Naive thymus-derived CD8-positive, alpha-beta T cell (primary cell): ENCODE results near the gene CD96. TPM values are rescaled to one million over a fixed set of nuclear protein-coding genes. Genes with fewer than 3 reads are reported as not detected.
"Not testable (repeated sequence)": the region's sequence is repeated elsewhere in the genome, so short reads cannot be mapped to it uniquely, and the experiment has no call there.

ENCODE experiments used
- ATAC-seq, 2 donors: fragments of 150-1000 bp; cut with Tn5 transposase in 1 of 2; sonication (Bioruptor Pico), chemical (Tn5 transposase) in 1 of 2; 1 replicate in 1 of 2; 2 replicates in 1 of 2; pipeline ENCODE4 v1.10.0; 2021; ENCODE audit warnings: mild to moderate bottlenecking in 2 of 2, moderate library complexity in 2 of 2
- POLR2A ChIA-PET: fragments of 350-600 bp; sonication (Branson Sonifier 250); formaldehyde crosslinking; loops from one replicate; lab custom pipeline; 2021; ENCODE audit warnings: antibody characterized with exemption; lab: Charles Lee
- DNase-seq, 10 donors: peaks; one replicate each; pipeline versions ENCODE4 v3.0.0 to v3.0.0-alpha.2; 2020 to 2022
- H3K27ac Mint-ChIP-seq, 10 donors: one replicate each; pipeline ENCODE4 v1.8.0; 2020 to 2022; ENCODE audit warnings: mild to moderate bottlenecking in 10 of 10, mixed read lengths in 10 of 10, moderate library complexity in 4 of 10, inconsistent platforms in 1 of 10
- H3K27me3 Mint-ChIP-seq, 5 donors: one replicate each; pipeline ENCODE4 v1.8.0; 2021 to 2022; ENCODE audit warnings: mixed read lengths in 5 of 5
- H3K36me3 Mint-ChIP-seq, 3 donors: one replicate each; pipeline ENCODE4 v1.8.0; 2020 to 2022; ENCODE audit warnings: mixed read lengths in 3 of 3, mild to moderate bottlenecking in 2 of 3, inconsistent platforms in 1 of 3
- H3K4me1 Mint-ChIP-seq, 4 donors: one replicate each; pipeline ENCODE4 v1.8.0; 2021 to 2022; ENCODE audit warnings: mixed read lengths in 4 of 4
- H3K4me3 Mint-ChIP-seq, 10 donors: one replicate each; pipeline ENCODE4 v1.8.0; 2020 to 2022; ENCODE audit warnings: mild to moderate bottlenecking in 10 of 10, mixed read lengths in 10 of 10, moderate library complexity in 6 of 10, inconsistent platforms in 1 of 10
- H3K9me3 Mint-ChIP-seq, 9 donors: one replicate each; pipeline ENCODE4 v1.8.0; 2020 to 2022; ENCODE audit warnings: mixed read lengths in 9 of 9, mild to moderate bottlenecking in 3 of 9, inconsistent platforms in 1 of 9, moderate library complexity in 1 of 9
- polyA plus RNA-seq, 3 donors: library from polyadenylated mRNA; unstranded; fragments of 300-500 nt; fragmentation: Illumina TruSeq; gene quantifications; one replicate each; pipeline ENCODE4 v1.2.3, GENCODE V29; 2021
- total RNA-seq, 8 experiments: library from RNA in 2 of 8; stranded (reverse) in 2 of 8; gene quantifications; one replicate each; pipeline ENCODE4 v1.2.3 and lab custom pipeline; 2021 to 2026

Gene CD96
- total and polyA plus RNA-seq, 5 experiments from 2014 or later, result 258 to 330 (median 291) TPM

DNA sequence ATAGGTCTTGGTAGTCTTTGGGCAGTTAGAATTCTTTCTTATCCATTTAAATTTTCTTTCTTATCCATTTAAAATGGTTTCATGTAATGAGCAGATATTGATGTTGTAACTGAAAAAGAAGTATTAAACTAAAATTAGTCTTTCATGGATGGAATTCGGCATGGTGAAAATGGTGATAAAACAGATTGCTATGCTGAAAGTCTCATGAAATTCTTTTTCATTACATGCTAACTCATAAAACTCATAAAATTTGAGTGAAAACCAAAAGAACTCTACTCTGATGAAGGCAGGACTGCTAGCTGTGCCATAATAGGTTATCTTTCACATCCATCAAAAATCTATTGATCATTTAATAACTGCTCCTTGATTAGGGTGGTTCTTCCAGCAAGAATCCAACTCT is 3.9 kb upstream of the CD96 start:
- peaks cover 28 to 59% (median 55%) of the 10 kb centered on the region in 4 donors for H3K4me1 Mint-ChIP-seq
- H3K27ac Mint-ChIP-seq, result peak overlapping the region in 7 of 10 donors; percentile 45 to 99 (median 95)
- ATAC-seq, result no peak
- H3K27me3 Mint-ChIP-seq, result no peaks in the 10 kb centered on the region
- no peak for DNase-seq
- peak overlapping the region in 4 of 10 donors; percentile 73 to 85 (median 78) for H3K4me3 Mint-ChIP-seq
- POLR2A ChIA-PET, result no interaction called here
- H3K36me3 Mint-ChIP-seq, result no peaks in the 10 kb centered on the region
- H3K9me3 Mint-ChIP-seq, result no peaks in the 10 kb centered on the region

DNA sequence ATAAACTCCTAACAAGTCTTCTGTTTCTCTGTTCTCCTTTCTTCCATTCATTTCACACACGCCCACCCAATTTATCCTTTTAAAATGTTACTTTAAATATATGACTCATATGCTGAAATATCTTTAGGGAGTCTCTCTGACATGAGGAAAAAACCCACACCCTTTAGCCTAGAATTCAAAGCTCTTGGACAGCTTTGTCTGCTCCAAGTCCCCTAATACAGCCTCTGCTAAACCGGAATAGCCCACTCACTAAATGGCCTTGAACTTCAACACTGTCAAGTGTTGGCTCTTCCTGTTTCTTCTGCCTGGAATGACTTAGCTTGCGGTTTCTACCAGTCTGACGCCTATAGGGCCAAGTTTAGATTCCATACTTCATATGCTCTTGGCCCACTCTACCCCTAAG is 3.3 kb upstream of the CD96 start:
- no peaks in the 10 kb centered on the region for H3K27me3 Mint-ChIP-seq

DNA sequence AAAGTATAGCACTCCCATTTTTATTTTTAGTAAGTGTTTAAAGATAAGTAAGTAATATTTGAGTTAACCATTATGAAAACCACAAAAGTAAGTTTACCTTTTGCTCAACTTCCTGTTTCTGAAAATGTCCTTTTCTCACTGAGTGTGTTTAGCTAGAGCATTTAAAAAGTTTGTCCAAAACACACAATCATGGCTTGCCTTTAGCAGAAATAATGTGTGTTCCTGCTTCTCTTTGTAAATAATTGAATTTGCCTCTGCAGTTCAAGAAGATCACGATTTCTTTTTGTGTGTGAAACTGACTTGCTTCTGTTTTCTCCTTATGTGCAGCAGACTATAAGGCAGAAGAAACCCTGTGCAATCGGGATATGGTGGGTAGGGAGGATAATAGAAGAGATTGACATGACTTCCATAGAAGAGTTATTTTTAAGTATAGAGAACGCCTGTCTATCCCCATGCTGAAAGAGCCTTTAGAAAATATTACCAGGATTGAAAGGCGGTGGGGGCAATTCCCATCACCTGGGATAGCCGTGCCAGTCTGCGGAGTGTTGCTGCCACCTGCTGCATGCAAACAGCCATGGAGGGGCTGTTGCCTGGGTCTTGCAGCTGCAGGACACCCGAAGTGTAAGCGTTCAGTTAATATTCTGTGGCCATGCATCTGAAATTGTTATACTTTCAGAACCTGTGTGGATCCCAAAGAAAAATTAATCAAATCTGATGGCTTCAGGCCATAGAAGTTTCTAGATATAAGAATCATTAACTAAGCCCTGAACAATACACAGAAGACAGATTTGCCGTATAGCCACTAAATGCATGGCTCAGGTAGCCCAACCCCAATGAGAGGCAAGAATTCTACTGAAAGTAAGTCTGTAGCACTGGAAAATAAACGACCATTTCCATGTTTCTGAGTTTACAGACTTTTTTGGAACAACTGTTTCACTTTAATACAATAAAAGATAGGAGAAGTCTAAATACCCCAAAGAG is 2.4 kb upstream of the CD96 start:
- Mint-ChIP-seq H3K4me3 (peak overlapping the region; percentile 71 to 90 (median 82)), H3K36me3 (peaks cover 0 to 4% (median 0%) of the 10 kb centered on the region in 3 donors), H3K27me3 (no peaks in the 10 kb centered on the region), H3K27ac (peak overlapping the region in 7 of 10 donors; percentile 85 to 99 (median 95)), H3K4me1 (peaks cover 30 to 69% (median 62%) of the 10 kb centered on the region in 4 donors), H3K9me3 (no peaks in the 10 kb centered on the region)
- DNase-seq (peak; percentile 41 to 80 (median 62)), ATAC-seq (peak; percentile 47)
- POLR2A ChIA-PET, result interaction anchor here (0.6 kb wide), 1 partner anchor 26 kb away, joined by 3 read pairs; no protein-coding TSS in a partner anchor

More for the DNA sequence above, 3.3 kb upstream of the CD96 start:
- Mint-ChIP-seq H3K36me3 (no peaks in the 10 kb centered on the region), H3K27ac (peak overlapping the region in 7 of 10 donors; percentile 85 to 99 (median 95)), H3K4me3 (peak overlapping the region; percentile 26 to 90 (median 82)), H3K4me1 (peaks cover 28 to 61% (median 57%) of the 10 kb centered on the region in 4 donors), H3K9me3 (no peaks in the 10 kb centered on the region)
- POLR2A ChIA-PET, result no interaction called here
- no peak for DNase-seq
- ATAC-seq, result no peak

DNA sequence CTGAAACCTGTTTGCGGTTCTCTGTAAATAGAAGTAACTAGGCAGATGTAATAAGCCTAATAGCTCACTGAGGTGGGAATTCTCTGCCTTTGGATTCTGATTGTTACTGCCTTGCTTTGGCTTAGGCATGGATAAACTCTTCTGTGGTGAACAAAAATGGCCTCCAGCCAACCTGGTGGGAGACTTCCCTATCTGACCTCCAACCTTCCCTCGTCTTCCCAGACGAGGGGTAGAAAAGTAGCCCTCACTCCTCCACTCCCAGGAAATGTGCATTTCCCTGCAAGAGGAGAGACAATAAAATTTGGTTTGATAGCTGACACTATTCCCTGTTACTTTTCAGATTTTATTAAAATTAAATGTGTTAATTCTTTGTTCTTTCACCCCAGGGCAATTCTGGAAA is 606 bp upstream of the CD96 start:
- no peak for DNase-seq
- Mint-ChIP-seq H3K36me3 (peaks cover 7 to 18% (median 16%) of the 10 kb centered on the region in 3 donors), H3K4me1 (peaks cover 39 to 77% (median 64%) of the 10 kb centered on the region in 4 donors), H3K9me3 (no peaks in the 10 kb centered on the region), H3K4me3 (peak overlapping the region in 6 of 10 donors; percentile 95 to 98 (median 96)), H3K27me3 (no peaks in the 10 kb centered on the region), H3K27ac (peak overlapping the region in 6 of 10 donors; percentile 94 to 99 (median 97))
- no peak for ATAC-seq
- POLR2A ChIA-PET, result no interaction called here

DNA sequence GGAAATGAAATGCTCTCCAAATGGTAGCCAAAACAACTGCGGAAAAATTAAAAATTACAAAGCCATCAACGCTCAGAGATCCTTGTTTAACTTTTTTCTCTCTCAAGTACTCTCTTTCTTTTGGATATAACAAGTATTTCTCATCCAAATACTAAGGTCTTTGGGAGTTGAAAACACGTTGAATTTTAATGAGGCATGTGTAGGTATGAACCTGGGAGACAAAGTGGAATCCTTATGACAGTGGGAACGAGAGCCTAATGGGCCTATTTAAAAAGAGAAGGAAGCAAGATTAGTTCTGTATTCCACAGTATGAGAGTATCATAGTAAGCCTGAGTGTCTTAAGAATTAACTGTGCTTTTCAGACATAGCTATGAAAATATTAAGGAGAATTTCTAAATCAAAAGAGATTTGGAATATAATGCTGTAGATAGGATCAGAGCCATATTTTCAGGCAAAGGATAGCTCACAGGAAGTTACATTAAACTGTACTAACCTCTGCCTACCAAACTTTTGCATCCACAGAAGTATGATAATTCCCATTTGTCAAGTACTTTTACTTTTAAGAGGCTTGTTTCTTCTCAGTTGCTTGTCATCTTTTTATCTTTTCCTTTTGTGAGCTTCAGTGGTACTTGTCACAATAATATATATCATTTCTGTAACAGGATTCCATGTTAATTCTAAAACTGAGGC is 759 bp downstream of the CD96 start:
- Mint-ChIP-seq H3K36me3 (peaks cover 7 to 22% (median 16%) of the 10 kb centered on the region in 3 donors), H3K27ac (peak overlapping the region in 6 of 10 donors; percentile 94 to 99 (median 97)), H3K4me1 (peaks cover 36 to 79% (median 60%) of the 10 kb centered on the region in 4 donors), H3K9me3 (no peaks in the 10 kb centered on the region), H3K27me3 (no peaks in the 10 kb centered on the region), H3K4me3 (peak overlapping the region in 6 of 10 donors; percentile 95 to 98 (median 96))
- ATAC-seq (no peak), DNase-seq (peak in 1 of 10 donors; percentile 26)
- POLR2A ChIA-PET, result interaction anchor here (0.5 to 1.2 kb wide), 3 partner anchors 49 to 821 kb away, joined by 3 to 4 read pairs (median 4); no protein-coding TSS in a partner anchor

DNA sequence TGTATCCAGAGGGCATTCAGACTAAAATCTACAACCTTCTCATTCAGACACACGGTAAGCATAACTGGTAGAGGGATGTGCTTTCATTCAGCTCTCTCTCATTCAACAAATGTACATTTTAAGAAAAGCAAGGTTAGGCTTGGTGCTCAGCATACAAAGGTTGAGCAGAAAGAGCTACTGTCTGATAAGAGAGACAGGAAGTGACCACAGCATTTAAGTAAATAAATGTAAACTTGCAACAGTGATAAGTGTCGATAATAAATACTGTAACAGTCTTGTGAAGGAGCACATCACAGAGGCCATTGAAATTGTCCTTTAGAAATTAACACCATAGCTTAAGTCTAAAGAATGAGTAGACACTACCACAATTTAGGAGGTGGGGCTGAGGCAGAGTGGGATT is 3.4 kb downstream of the CD96 start:
- H3K9me3 Mint-ChIP-seq, result no peaks in the 10 kb centered on the region
- H3K4me3 Mint-ChIP-seq, result peak overlapping the region in 4 of 10 donors; percentile 73 to 98 (median 94)
- ATAC-seq, result no peak
- POLR2A ChIA-PET, result interaction anchor here (0.9 to 1.6 kb wide), 4 partner anchors 30 to 122 kb away, joined by 3 read pairs; no protein-coding TSS in a partner anchor
- H3K27me3 Mint-ChIP-seq, result no peaks in the 10 kb centered on the region
- H3K4me1 Mint-ChIP-seq, result peaks cover 18 to 56% (median 42%) of the 10 kb centered on the region in 4 donors
- peak in 1 of 10 donors; percentile 16 for DNase-seq
- H3K36me3 Mint-ChIP-seq, result peaks cover 7 to 22% (median 16%) of the 10 kb centered on the region in 3 donors
- H3K27ac Mint-ChIP-seq, result peak overlapping the region in 3 of 10 donors; percentile 96 to 99 (median 98)

DNA sequence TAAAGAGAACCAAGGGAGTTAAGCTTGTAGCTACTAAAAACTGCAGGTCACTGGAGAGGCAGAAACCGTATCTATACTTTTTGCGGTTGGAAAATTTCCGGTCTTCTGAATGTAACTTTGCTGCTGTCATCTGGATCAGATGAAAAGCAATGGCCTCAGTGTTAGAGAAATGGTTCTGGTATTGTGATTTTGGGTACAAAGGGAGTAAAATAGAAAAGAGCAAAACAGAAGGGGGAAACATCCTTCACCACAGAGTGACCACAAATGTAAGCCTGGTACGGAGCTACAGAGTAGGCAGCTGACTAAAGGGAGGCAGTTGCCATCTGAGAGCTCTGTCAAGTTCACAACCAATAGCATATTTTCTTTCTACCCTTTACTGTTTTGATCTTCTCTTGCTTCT is 5.6 kb downstream of the CD96 start:
- Mint-ChIP-seq H3K9me3 (no peaks in the 10 kb centered on the region), H3K4me1 (peaks cover 0 to 40% (median 34%) of the 10 kb centered on the region in 4 donors), H3K27me3 (no peaks in the 10 kb centered on the region), H3K36me3 (peaks cover 15 to 32% (median 25%) of the 10 kb centered on the region in 3 donors), H3K4me3 (no peak overlapping the region), H3K27ac (no peak overlapping the region)
- POLR2A ChIA-PET, result interaction anchor here (0.7 to 2.5 kb wide), 6 partner anchors 17 to 222 kb away, joined by 3 to 10 read pairs (median 4); no protein-coding TSS in a partner anchor
- DNase-seq (peak; percentile 22 to 90 (median 73)), ATAC-seq (peak; percentile 87 to 89)

DNA sequence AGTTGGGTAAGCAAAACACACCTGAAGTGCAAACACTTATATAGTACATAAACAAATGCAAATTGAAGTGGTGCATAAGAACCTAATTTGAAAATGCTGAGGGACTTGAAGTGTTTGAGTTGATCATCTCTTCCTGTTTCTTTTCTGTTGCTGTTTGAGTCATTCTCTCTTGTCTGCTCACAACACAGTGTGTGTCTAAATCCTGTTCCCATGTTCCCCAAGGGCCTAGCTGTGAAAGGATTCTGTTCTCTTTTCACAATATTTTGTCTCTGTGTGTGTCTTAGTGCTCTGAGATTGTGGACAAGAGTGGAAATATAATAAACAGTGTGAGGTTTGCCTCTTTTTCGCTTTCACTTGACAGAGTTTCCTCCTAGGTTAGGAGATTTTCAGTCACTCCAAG is 6.1 kb downstream of the CD96 start:
- DNase-seq (no peak), ATAC-seq (peak; percentile 33 to 41)
- peaks cover 0 to 40% (median 34%) of the 10 kb centered on the region in 4 donors for H3K4me1 Mint-ChIP-seq

DNA sequence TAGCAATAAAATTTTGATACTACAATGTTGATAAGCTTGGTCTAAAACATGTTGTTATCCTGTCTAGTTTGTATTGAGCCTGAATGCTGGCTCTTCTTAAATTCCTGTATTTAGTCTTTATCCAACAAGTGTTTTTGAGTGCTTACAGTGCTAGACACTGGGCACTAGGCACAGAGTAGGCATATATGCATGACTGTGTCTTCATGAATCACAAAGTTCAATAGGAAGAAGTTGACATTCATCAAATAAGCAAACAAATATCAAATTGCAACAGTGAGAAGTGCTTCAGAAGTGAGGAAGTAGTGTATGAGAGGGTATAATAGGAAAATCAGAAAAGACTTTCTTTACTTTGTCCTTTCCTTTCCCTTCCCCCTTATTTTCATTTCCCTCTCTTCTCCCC is 6.8 kb downstream of the CD96 start:
- H3K4me3 Mint-ChIP-seq, result no peak overlapping the region

More for the DNA sequence above, 6.1 kb downstream of the CD96 start:
- POLR2A ChIA-PET, result interaction anchor here (0.7 to 2.5 kb wide), 6 partner anchors 16 to 223 kb away, joined by 3 to 10 read pairs (median 4); no protein-coding TSS in a partner anchor
- Mint-ChIP-seq H3K36me3 (peaks cover 16 to 33% (median 25%) of the 10 kb centered on the region in 3 donors), H3K27me3 (no peaks in the 10 kb centered on the region), H3K9me3 (no peaks in the 10 kb centered on the region), H3K27ac (no peak overlapping the region), H3K4me3 (no peak overlapping the region)

DNA sequence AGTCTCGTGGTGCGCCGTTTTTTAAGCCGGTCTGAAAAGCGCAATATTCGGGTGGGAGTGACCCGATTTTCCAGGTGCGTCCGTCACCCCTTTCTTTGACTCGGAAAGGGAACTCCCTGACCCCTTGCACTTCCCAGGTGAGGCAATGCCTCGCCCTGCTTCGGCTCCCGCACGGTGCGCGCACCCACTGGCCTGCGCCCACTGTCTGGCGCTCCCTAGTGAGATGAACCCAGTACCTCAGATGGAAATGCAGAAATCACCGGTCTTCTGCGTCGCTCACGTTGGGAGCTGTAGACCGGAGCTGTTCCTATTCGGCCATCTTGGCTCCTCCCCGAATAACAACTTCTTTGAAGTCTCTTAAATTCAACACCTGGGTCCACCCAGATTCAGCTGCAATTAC is 19.9 kb downstream of the CD96 start:
- Mint-ChIP-seq H3K27ac (peak overlapping the region in 2 of 10 donors; percentile 13 to 75), H3K36me3 (peaks cover 0 to 22% (median 5%) of the 10 kb centered on the region in 3 donors), H3K4me3 (peak overlapping the region in 7 of 10 donors; percentile 10 to 48 (median 41)), H3K4me1 (peaks cover 21 to 50% (median 42%) of the 10 kb centered on the region in 4 donors)
- H3K9me3 Mint-ChIP-seq, POLR2A ChIA-PET, H3K27me3 Mint-ChIP-seq, ATAC-seq, DNase-seq: not testable (repeated sequence)

More for the DNA sequence above, 6.8 kb downstream of the CD96 start:
- Mint-ChIP-seq H3K27me3 (no peaks in the 10 kb centered on the region), H3K27ac (no peak overlapping the region), H3K9me3 (no peaks in the 10 kb centered on the region), H3K4me1 (peaks cover under 1 to 41% (median 34%) of the 10 kb centered on the region in 4 donors), H3K36me3 (peaks cover 16 to 35% (median 24%) of the 10 kb centered on the region in 3 donors)
- POLR2A ChIA-PET, result interaction anchor here (2.5 kb wide), 1 partner anchor 67 kb away, joined by 9 read pairs; no protein-coding TSS in a partner anchor
- DNase-seq, result no peak
- no peak for ATAC-seq

DNA sequence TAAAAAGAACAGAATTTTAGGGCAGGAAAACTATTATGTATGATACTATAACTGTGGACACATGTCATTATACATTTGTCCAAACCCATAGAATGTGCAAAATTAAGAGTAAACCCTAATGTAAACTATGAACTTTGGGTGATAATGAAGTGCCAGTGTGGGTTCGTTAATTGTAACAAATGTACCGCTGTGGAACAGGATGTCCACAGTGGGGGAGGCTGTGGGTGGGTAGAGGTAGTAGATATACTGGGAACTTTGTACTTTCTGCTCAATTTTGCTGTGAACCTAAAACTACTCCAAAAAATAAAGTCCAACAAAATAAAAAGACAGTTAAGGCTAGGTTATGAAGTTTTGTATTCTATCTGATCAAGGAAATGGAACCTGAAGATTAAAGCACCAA is 24.8 kb downstream of the CD96 start:
- POLR2A ChIA-PET, result no interaction called here
- Mint-ChIP-seq H3K36me3 (peaks cover 5 to 67% (median 22%) of the 10 kb centered on the region in 3 donors), H3K4me3 (peak overlapping the region in 4 of 10 donors; percentile 32 to 62 (median 44)), H3K9me3 (peaks cover 0 to 3% (median 0%) of the 10 kb centered on the region in 9 donors), H3K27me3 (no peaks in the 10 kb centered on the region), H3K4me1 (peaks cover 41 to 82% (median 77%) of the 10 kb centered on the region in 4 donors), H3K27ac (peak overlapping the region in 7 of 10 donors; percentile 22 to 83 (median 70))
- peak in 1 of 2 donors; percentile 54 for ATAC-seq
- no peak for DNase-seq
